ENCODE data around the gene RNF182.

Gene RNF182

DNA sequence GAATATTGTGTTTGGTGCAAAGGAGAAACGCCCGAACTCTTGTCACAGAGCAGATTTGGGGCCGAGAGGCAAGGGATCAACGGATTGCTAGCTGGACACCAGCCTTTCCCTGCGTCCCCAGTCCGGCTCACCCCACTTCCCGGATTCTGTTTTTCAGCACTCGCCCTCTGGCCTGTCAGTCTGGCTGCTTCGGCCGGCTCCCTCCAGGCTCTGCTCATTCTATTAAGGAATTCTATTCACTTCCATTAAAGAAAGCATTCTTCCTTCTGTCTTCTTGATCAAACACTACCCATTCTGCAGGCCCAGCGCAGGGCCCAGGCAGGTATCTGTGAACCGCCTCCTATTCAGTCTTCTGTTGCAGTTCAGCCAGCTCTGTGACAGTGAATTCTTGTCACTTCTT lies 91.7 kb downstream of the RNF182 start:
- TF ChIP-seq TCF12 (IDR thresholded peaks at IDR 0.05; ENCODE audit: low read depth): no peak
- no peak for TF ChIP-seq EP300 (IDR thresholded peaks at IDR 0.05; ENCODE audit: borderline replicate concordance)
- TF ChIP-seq ZBTB7A (IDR thresholded peaks at IDR 0.05; ENCODE audit: low read depth): no peak
- TF ChIP-seq, protein P1, sequence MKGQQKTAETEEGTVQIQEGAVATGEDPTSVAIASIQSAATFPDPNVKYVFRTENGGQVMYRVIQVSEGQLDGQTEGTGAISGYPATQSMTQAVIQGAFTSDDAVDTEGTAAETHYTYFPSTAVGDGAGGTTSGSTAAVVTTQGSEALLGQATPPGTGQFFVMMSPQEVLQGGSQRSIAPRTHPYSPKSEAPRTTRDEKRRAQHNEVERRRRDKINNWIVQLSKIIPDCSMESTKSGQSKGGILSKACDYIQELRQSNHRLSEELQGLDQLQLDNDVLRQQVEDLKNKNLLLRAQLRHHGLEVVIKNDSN (IDR thresholded peaks at IDR 0.05): no peak
- TF ChIP-seq, protein P2, sequence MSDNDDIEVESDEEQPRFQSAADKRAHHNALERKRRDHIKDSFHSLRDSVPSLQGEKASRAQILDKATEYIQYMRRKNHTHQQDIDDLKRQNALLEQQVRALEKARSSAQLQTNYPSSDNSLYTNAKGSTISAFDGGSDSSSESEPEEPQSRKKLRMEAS (IDR thresholded peaks at IDR 0.05): no peak
- TF ChIP-seq TEAD4 (IDR thresholded peaks at IDR 0.05): no peak

DNA sequence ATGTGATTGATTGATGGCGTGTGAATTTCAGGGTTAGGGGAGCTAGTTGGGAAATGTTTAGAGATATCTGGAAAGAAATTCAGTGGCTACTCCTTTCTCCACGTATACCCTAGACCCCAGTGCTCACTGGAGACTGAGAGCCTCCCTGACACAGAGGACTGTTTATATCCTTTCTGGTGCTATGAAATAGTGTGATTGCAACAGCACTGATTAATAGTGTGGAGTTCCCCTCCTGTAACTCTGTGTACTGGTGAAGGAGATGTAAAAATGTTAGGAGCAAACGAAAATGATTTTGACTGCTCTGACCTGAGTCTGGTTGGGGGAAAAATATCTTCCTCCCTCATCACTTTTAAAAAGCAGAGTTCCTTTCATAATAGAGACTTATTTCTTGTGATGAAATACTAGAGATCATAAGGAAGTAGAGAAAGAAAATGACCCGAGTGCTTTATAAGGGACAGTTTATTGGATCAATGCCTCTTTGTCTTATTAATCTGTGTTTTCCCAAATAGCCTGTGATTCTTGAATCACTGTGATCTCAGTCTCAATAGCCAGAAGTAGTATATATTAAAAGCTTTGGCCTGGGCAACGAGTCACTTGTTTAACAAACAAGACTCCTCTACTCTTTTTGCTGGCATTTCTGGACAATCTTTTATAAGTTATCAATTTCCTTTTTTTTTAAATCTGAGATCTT lies 92.3 kb downstream of the RNF182 start:
- TF ChIP-seq NFIC (IDR thresholded peaks at IDR 0.05): no peak
- no peak for TF ChIP-seq TCF12 (IDR thresholded peaks at IDR 0.05; ENCODE audit: low read depth)
- TF ChIP-seq, protein P1 (IDR thresholded peaks at IDR 0.05): no peak
- TF ChIP-seq, protein P2 (IDR thresholded peaks at IDR 0.05): no peak
- TF ChIP-seq RAD21 (IDR thresholded peaks at IDR 0.05; ENCODE audit: low read depth): no peak
- no peak for TF ChIP-seq TAF1 (IDR thresholded peaks at IDR 0.05; ENCODE audit: low read depth)
- no peak for TF ChIP-seq EP300 (IDR thresholded peaks at IDR 0.05; ENCODE audit: borderline replicate concordance)
- no peak for TF ChIP-seq EGR1 (IDR thresholded peaks at IDR 0.05)
- TF ChIP-seq FOXM1 (IDR thresholded peaks at IDR 0.05; ENCODE audit: borderline replicate concordance, low read depth): no peak
- TF ChIP-seq CEBPB (IDR thresholded peaks at IDR 0.05): no peak
- no peak for TF ChIP-seq TEAD4 (IDR thresholded peaks at IDR 0.05)
- TF ChIP-seq CREB1 (IDR thresholded peaks at IDR 0.05; ENCODE audit: low read depth): no peak
- no peak for TF ChIP-seq YY1 (IDR thresholded peaks at IDR 0.05; ENCODE audit: low read depth)
- no peak for TF ChIP-seq ZBTB7A (IDR thresholded peaks at IDR 0.05; ENCODE audit: low read depth)
- TF ChIP-seq, protein P3, sequence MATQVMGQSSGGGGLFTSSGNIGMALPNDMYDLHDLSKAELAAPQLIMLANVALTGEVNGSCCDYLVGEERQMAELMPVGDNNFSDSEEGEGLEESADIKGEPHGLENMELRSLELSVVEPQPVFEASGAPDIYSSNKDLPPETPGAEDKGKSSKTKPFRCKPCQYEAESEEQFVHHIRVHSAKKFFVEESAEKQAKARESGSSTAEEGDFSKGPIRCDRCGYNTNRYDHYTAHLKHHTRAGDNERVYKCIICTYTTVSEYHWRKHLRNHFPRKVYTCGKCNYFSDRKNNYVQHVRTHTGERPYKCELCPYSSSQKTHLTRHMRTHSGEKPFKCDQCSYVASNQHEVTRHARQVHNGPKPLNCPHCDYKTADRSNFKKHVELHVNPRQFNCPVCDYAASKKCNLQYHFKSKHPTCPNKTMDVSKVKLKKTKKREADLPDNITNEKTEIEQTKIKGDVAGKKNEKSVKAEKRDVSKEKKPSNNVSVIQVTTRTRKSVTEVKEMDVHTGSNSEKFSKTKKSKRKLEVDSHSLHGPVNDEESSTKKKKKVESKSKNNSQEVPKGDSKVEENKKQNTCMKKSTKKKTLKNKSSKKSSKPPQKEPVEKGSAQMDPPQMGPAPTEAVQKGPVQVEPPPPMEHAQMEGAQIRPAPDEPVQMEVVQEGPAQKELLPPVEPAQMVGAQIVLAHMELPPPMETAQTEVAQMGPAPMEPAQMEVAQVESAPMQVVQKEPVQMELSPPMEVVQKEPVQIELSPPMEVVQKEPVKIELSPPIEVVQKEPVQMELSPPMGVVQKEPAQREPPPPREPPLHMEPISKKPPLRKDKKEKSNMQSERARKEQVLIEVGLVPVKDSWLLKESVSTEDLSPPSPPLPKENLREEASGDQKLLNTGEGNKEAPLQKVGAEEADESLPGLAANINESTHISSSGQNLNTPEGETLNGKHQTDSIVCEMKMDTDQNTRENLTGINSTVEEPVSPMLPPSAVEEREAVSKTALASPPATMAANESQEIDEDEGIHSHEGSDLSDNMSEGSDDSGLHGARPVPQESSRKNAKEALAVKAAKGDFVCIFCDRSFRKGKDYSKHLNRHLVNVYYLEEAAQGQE (IDR thresholded peaks at IDR 0.05; ENCODE audit: low read depth): no peak

DNA sequence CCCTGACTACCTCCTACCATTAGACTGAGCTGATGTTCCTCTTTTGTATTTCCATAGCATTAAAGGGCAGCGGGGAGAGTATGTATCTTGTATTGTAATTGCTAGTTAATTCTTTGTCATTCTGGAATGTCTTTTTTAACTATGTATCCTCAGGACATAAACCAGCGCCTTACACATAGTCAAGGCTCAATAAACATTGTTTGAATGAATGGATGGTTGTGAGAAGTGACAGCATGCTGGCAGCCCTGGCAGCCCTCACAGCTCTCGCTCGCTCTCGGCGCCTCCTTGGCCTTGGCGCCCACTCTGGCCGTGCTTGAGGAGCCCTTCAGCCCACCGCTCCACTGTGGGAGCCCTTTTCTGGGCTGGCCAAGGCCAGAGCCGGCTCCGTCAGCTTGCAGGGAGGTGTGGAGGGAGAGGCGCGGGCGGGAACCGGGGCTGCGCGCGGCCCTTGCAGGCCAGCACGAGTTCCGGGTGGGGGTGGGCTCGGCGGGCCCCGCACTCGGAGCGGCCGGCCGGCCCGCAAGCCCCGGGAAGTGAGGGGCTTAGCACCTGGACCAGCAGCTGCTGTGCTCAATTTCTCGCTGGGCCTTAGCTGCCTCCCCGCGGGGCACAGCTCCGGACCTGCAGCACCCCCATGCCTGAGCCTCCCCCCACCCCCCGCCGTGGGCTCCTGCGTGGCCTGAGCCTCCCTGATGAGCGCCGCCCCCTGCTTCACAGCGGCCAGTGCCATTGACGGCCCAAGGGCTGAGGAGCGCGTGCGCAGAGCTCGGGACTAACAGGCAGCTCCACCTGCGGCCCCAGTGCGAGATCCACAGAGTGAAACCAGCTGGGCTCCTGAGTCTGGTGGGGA lies 93.1 kb downstream of the RNF182 start:
- TF ChIP-seq EGR1 (IDR thresholded peaks at IDR 0.05) (no peak), FOXM1 (IDR thresholded peaks at IDR 0.05; ENCODE audit: borderline replicate concordance, low read depth) (no peak), TEAD4 (IDR thresholded peaks at IDR 0.05) (no peak), YY1 (IDR thresholded peaks at IDR 0.05; ENCODE audit: low read depth) (no peak), TAF1 (IDR thresholded peaks at IDR 0.05; ENCODE audit: low read depth) (no peak), CEBPB (IDR thresholded peaks at IDR 0.05) (no peak)
- TF ChIP-seq, protein P2 (IDR thresholded peaks at IDR 0.05): no peak
- TF ChIP-seq, protein P1 (IDR thresholded peaks at IDR 0.05): no peak
- TF ChIP-seq, protein P3 (IDR thresholded peaks at IDR 0.05; ENCODE audit: low read depth): no peak

DNA sequence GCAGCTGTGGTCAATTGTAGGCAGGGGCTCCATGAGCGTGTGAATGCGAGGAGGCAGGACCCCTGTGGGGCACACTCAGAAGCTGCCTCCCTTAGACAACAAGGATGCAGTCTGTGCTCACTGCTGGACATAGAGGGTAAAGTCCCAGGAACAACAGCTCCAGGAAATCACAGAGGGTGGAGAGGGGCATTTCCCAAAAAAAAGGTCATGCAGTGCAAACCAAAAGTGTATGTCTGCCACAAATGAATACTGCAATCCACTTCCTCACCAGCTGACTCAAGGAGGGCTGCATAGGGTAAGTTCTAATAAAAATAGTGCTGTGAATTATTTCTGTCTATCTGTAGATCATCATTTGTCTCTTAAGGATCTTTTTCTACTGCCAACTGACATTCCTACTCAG lies 95.8 kb downstream of the RNF182 start:
- TF ChIP-seq NFIC (IDR thresholded peaks at IDR 0.05): no peak
- no peak for TF ChIP-seq FOXM1 (IDR thresholded peaks at IDR 0.05; ENCODE audit: borderline replicate concordance, low read depth)
- TF ChIP-seq TAF1 (IDR thresholded peaks at IDR 0.05; ENCODE audit: low read depth): no peak
- TF ChIP-seq RAD21 (IDR thresholded peaks at IDR 0.05; ENCODE audit: low read depth): no peak
- TF ChIP-seq, protein P2 (IDR thresholded peaks at IDR 0.05): no peak

DNA sequence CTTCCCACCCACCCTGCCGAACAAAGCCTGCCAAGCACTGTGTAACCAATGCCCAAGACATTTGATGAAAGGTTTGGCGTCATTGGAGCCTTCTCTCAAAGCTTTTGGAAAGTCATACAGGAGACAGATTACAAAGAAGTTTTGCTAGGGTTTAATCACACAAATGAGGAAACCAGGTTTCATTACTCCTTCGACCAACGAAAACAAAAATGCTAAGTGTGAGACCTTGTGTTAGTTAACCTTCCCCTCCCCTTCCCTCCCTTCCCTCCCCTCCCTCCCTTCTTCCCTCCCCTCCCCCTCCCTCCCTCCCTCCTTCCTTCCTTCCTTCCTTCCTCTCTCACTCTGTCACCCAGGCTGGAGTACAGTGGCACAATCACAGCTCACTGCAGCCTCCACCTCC lies 96.7 kb downstream of the RNF182 start:
- TF ChIP-seq CEBPB (IDR thresholded peaks at IDR 0.05) (no peak), YY1 (IDR thresholded peaks at IDR 0.05; ENCODE audit: low read depth) (no peak), NFIC (IDR thresholded peaks at IDR 0.05) (no peak), TAF1 (IDR thresholded peaks at IDR 0.05; ENCODE audit: low read depth) (no peak), TEAD4 (IDR thresholded peaks at IDR 0.05) (no peak), FOXM1 (IDR thresholded peaks at IDR 0.05; ENCODE audit: borderline replicate concordance, low read depth) (no peak), TCF12 (IDR thresholded peaks at IDR 0.05; ENCODE audit: low read depth) (no peak), RAD21 (IDR thresholded peaks at IDR 0.05; ENCODE audit: low read depth) (no peak), EGR1 (IDR thresholded peaks at IDR 0.05) (no peak), EP300 (IDR thresholded peaks at IDR 0.05; ENCODE audit: borderline replicate concordance) (no peak)
- TF ChIP-seq, protein P2 (IDR thresholded peaks at IDR 0.05): no peak
- TF ChIP-seq, protein P3 (IDR thresholded peaks at IDR 0.05; ENCODE audit: low read depth): no peak
